GM18508 (cell line): ENCODE data around the gene CD86.
"Not testable (repeated sequence)": the region's sequence is repeated elsewhere in the genome, so short reads cannot be mapped to it uniquely, and the experiment has no call there.

ENCODE experiments used
- ATAC-seq: cut with Tn5 transposase; IDR thresholded peaks from one replicate; pipeline ENCODE4 v1.9.1; 2021; ENCODE audit warnings: moderate number of reproducible peaks; ENCODE audit not compliant: insufficient read depth, unreplicated experiment

The CD86 gene

GRCh38 chr3:122055215-122055614, at the start of gene CD86:
CD86 (plus strand) TSS chr3:122055362; CDS start chr3:122055490, 128 bp downstream.
- peak; percentile 90 for ATAC-seq

- no peak for ATAC-seq
Observed at GRCh38 chr3:122006267-122006666, 48.9 kb upstream of the CD86 start.

GRCh38 chr3:122008166-122008565, 47.0 kb upstream of the CD86 start:
- ATAC-seq: no peak

- ATAC-seq: no peak
Observed at GRCh38 chr3:122010506-122010905, 44.7 kb upstream of the CD86 start.

GRCh38 chr3:122011396-122011795, 43.8 kb upstream of the CD86 start:
- ATAC-seq: no peak

- ATAC-seq: no peak
Observed at GRCh38 chr3:122012821-122013220, 42.3 kb upstream of the CD86 start.

- ATAC-seq: no peak
Observed at GRCh38 chr3:122013448-122013925, 41.7 kb upstream of the CD86 start.

- ATAC-seq: peak; percentile 89
Observed at GRCh38 chr3:122014741-122015140, 40.4 kb upstream of the CD86 start.

GRCh38 chr3:122019493-122019892, 35.7 kb upstream of the CD86 start:
- no peak for ATAC-seq

- no peak for ATAC-seq
Observed at GRCh38 chr3:122021037-122021436, 34.1 kb upstream of the CD86 start.

GRCh38 chr3:122021811-122022401, 33.3 kb upstream of the CD86 start, which contains the start of gene ILDR1:
ILDR1 (minus strand) TSS chr3:122022247; CDS start chr3:122022077, 170 bp downstream.
- ATAC-seq: no peak

- ATAC-seq: no peak
Observed at GRCh38 chr3:122023335-122023910, 31.7 kb upstream of the CD86 start.

GRCh38 chr3:122024800-122025199, 30.4 kb upstream of the CD86 start:
- no peak for ATAC-seq

GRCh38 chr3:122025296-122025695, 29.9 kb upstream of the CD86 start:
- peak; percentile 54 for ATAC-seq

- peak; percentile 40 for ATAC-seq
Observed at GRCh38 chr3:122030381-122031122, 24.6 kb upstream of the CD86 start.

- ATAC-seq: peak; percentile 20
Observed at GRCh38 chr3:122031123-122031468, 24.1 kb upstream of the CD86 start.

GRCh38 chr3:122032531-122032930, 22.6 kb upstream of the CD86 start:
- ATAC-seq: no peak

- no peak for ATAC-seq
Observed at GRCh38 chr3:122033023-122033422, 22.1 kb upstream of the CD86 start.

GRCh38 chr3:122047296-122047695, 7.9 kb upstream of the CD86 start:
- not testable (repeated sequence) for ATAC-seq

GRCh38 chr3:122047773-122048172, 7.4 kb upstream of the CD86 start:
- not testable (repeated sequence) for ATAC-seq

- peak; percentile 44 for ATAC-seq
Observed at GRCh38 chr3:122052968-122053367, 2.2 kb upstream of the CD86 start.
